K562 (cell line): ENCODE data around the gene TMEM208. TPM values are rescaled to one million over a fixed set of nuclear protein-coding genes. Genes with fewer than 3 reads are reported as not detected.

ENCODE experiments used
- BCL6 ChIP-seq: fragments of 250-450 bp; sonication (Bioruptor Pico); IDR thresholded peaks from 2 replicates; pipeline ENCODE4 v1.4.0; 2020
- CGGBP1 ChIP-seq: fragments of 250-450 bp; sonication (Bioruptor Pico); IDR thresholded peaks from 2 replicates; pipeline ENCODE4 v1.9.0; 2021; ENCODE audit warnings: mild to moderate bottlenecking
- CLOCK ChIP-seq: fragments of 250-450 bp; sonication (Bioruptor Pico); IDR thresholded peaks from 2 replicates; pipeline ENCODE4 v1.4.0; 2020; ENCODE audit warnings: mild to moderate bottlenecking, moderate library complexity, borderline replicate concordance
- EGR1 ChIP-seq: fragments of 450-650 bp; conservative IDR thresholded peaks from 2 replicates; pipeline ENCODE4 v1.6.1; 2017; ENCODE audit warnings: mild to moderate bottlenecking
- EHMT2 ChIP-seq: fragments of 450-650 bp; IDR thresholded peaks from 2 replicates; pipeline ENCODE4 v1.6.1; 2018; ENCODE audit warnings: antibody characterized with exemption
- HDAC8 ChIP-seq: fragments of 450-650 bp; IDR thresholded peaks from 2 replicates; pipeline ENCODE4 v1.6.1; 2016; ENCODE audit warnings: mild to moderate bottlenecking, missing genetic modification characterization, moderate library complexity, missing compliant biosample characterization
- KAT2B ChIP-seq: IDR thresholded peaks from one replicate; pipeline ENCODE4 v1.6.1; 2012; ENCODE audit warnings: low read depth, mild to moderate bottlenecking, control low read depth, inconsistent platforms, low read length, moderate library complexity
- MECOM ChIP-seq: fragments of 250-450 bp; sonication (Bioruptor Pico); IDR thresholded peaks from 2 replicates; pipeline ENCODE4 v1.8.0; 2022; ENCODE audit warnings: inconsistent platforms
- MTA1 ChIP-seq: fragments of 450-650 bp; IDR thresholded peaks from 2 replicates; pipeline ENCODE4 v1.6.1; 2017; ENCODE audit warnings: borderline replicate concordance
- PRPF4 ChIP-seq: fragments of 200-400 bp; formaldehyde crosslinking; IDR thresholded peaks from one replicate; pipeline ENCODE4 v1.6.1; 2017; ENCODE audit warnings: low read length, low read depth, mild to moderate bottlenecking; ENCODE audit not compliant: insufficient read depth, poor library complexity, severe bottlenecking
- REST ChIP-seq, 2 experiments: fragments of 450-650 bp; formaldehyde crosslinking in 1 of 2; IDR thresholded peaks; 2 replicates each; pipeline versions ENCODE4 v1.4.0 to v1.6.1; 2014 to 2020; ENCODE audit warnings: mild to moderate bottlenecking in 2 of 2, borderline replicate concordance in 1 of 2, low read depth in 1 of 2
- RNF2 ChIP-seq: sonication (generic); IDR thresholded peaks from 2 replicates; pipeline ENCODE4 v1.6.1; 2016
- ZNF696 ChIP-seq: fragments of 250-450 bp; sonication (Bioruptor Pico); conservative IDR thresholded peaks from 2 replicates; pipeline ENCODE4 v1.4.0; 2020; ENCODE audit warnings: mild to moderate bottlenecking, moderate library complexity
- polyA plus RNA-seq, 8 experiments: library from polyadenylated mRNA; depleted of rRNA in 4 of 8; stranded (reverse) in 5 of 8; unstranded in 3 of 8; fragments of >200 nt; fragmentation: Nextera tagmentation in 2 of 8; fragmentation: Illumina TruSeq in 1 of 8; extraction: Ambion mirVana in 2 of 8; extraction: Trizol in 1 of 8; gene quantifications; 2 replicates each; pipeline versions ENCODE4 v1.2.1 to v1.2.3, GENCODE V29; 2011 to 2014; ENCODE audit warnings: inconsistent platforms in 1 of 8, missing spikeins in 1 of 8
- total RNA-seq, 7 experiments: library from RNA; depleted of rRNA in 6 of 7; stranded (reverse); fragments of >200 nt in 6 of 7; fragmentation: Illumina TruSeq in 2 of 7; extraction: Trizol in 2 of 7; gene quantifications; 2 replicates each; pipeline versions ENCODE4 v1.2.1 to v1.2.3, GENCODE V29; 2011 to 2021; ENCODE audit warnings: low replicate concordance in 1 of 7
- TF ChIP-seq, protein P1 (sequence below), 2 experiments: fragments of 200-800 bp in 1 of 2; sonication (Bioruptor generic) in 1 of 2; sonication (generic) in 1 of 2; formaldehyde crosslinking in 1 of 2; IDR thresholded peaks in 1 of 2; conservative IDR thresholded peaks in 1 of 2; 2 replicates each; pipeline versions ENCODE4 v1.5.0 to v1.6.1; 2016 to 2020; ENCODE audit warnings: missing compliant biosample characterization in 1 of 2, missing genetic modification characterization in 1 of 2, missing genetic modification reagents in 1 of 2

The TMEM208 gene
- total and polyA plus RNA-seq, 9 of the 15 experiments (the other 6 are each of a cell fraction or from before 2014, with no cell fraction given), result 31.8 to 239 (median 54.3) TPM

- TF ChIP-seq KAT2B (no peak), ZNF696 (CRISPR knock-in tag) (no peak), HDAC8 (tag) (no peak), EHMT2 (no peak), PRPF4 (no peak), CGGBP1 (CRISPR knock-in tag) (no peak), EGR1 (peak; percentile 89), RNF2 (peak; percentile 48; the same call in 1 of the 2 replicates), MECOM (CRISPR knock-in tag) (peak; percentile 77), CLOCK (CRISPR knock-in tag) (no peak), MTA1 (peak; percentile 49; the same call in 1 of the 2 replicates), REST (IDR thresholded peaks at IDR 0.05; ENCODE audit: borderline replicate concordance) (no peak), REST (CRISPR knock-in tag; IDR thresholded peaks at IDR 0.05; ENCODE audit: low read depth) (no peak), BCL6 (CRISPR knock-in tag) (no peak)
- TF ChIP-seq, protein P1, sequence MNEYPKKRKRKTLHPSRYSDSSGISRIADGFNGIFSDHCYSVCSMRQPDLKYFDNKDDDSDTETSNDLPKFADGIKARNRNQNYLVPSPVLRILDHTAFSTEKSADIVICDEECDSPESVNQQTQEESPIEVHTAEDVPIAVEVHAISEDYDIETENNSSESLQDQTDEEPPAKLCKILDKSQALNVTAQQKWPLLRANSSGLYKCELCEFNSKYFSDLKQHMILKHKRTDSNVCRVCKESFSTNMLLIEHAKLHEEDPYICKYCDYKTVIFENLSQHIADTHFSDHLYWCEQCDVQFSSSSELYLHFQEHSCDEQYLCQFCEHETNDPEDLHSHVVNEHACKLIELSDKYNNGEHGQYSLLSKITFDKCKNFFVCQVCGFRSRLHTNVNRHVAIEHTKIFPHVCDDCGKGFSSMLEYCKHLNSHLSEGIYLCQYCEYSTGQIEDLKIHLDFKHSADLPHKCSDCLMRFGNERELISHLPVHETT (CRISPR knock-in tag; conservative IDR thresholded peaks at IDR 0.05 in 1 of 2, IDR thresholded peaks at IDR 0.05 in 1 of 2), result no peak; a peak in 1 of 4 replicates
Observed at GRCh38 chr16:67241008-67241900, 14.3 kb downstream of the TMEM208 start (continued).
